GM13976 (cell line): Measurements from ENCODE around the gene CDH23.

ENCODE experiments used
- DNase-seq: peaks from one replicate; pipeline ENCODE4 v3.0.0; 2012; ENCODE audit warnings: low spot score
- CTCF ChIP-seq: IDR thresholded peaks from 2 replicates; pipeline ENCODE4 v1.5.1; 2012; ENCODE audit warnings: borderline replicate concordance, mild to moderate bottlenecking; ENCODE audit not compliant: insufficient read depth; ENCODE audit errors: extremely low read depth, missing control alignments, control extremely low read depth
- in situ Hi-C: fragments of 300-500 bp; cut with MboI; formaldehyde crosslinking; loops from one replicate; pipeline ENCODE4 v1.12.0; 2022; ENCODE audit warnings: low sequenced_read_pairs, mixed read lengths, inconsistent platforms; ENCODE audit not compliant: unreplicated experiment

The CDH23 gene

GRCh38 chr10:71590781-71591350, 194.1 kb downstream of the CDH23 start:
- DNase-seq, result no peak
- no peak for TF ChIP-seq CTCF
- in situ Hi-C loops, result no loop called here

GRCh38 chr10:71594934-71595571, 198.3 kb downstream of the CDH23 start:
- TF ChIP-seq CTCF, result no peak
- in situ Hi-C loops, result no loop called here

GRCh38 chr10:71595649-71596048, 198.9 kb downstream of the CDH23 start:
- no peak for TF ChIP-seq CTCF
- in situ Hi-C loops, result no loop called here
- DNase-seq, result no peak

More at GRCh38 chr10:71594934-71595571, 198.3 kb downstream of the CDH23 start:
- DNase-seq, result no peak

GRCh38 chr10:71596127-71596526, 199.4 kb downstream of the CDH23 start:
- no peak for DNase-seq
- in situ Hi-C loops, result no loop called here
- TF ChIP-seq CTCF, result no peak

- no peak for TF ChIP-seq CTCF
- in situ Hi-C loops, result no loop called here
- DNase-seq, result no peak
These were observed 200.0 kb downstream of the CDH23 start for GRCh38 chr10:71596759-71597158.

GRCh38 chr10:71597821-71598498, 201.2 kb downstream of the CDH23 start:
- TF ChIP-seq CTCF, result no peak
- in situ Hi-C loops, result no loop called here
- peak; percentile 48 for DNase-seq
